ENCODE measurements around the gene LPP. TPM values are rescaled to one million over a fixed set of nuclear protein-coding genes. Genes with fewer than 3 reads are reported as not detected.

LPP gene
- total and polyA plus RNA-seq, 2 of the 4 experiments (the other 2 are of a cell fraction), result 16.0 to 130 TPM

GRCh38 chr3:188680189-188680588 is 526.2 kb downstream of the LPP start:
- Histone ChIP-seq H4K20me1 (ENCODE audit: insufficient read depth, low read length) (peaks cover 22% of the 10 kb centered on the region; the same call in 1 of the 2 replicates), H3K18ac (ENCODE audit: low read depth, low read length) (no peak overlapping the region; the same call in 1 of the 2 replicates), H3K56ac (ENCODE audit: extremely low read depth, insufficient read depth, low read length) (no peak overlapping the region), H3K4me1 (ENCODE audit: control insufficient read depth, insufficient read depth, low read length) (peaks cover 16% of the 10 kb centered on the region), H2BK15ac (ENCODE audit: low read depth, low read length) (no peak overlapping the region), H2BK120ac (ENCODE audit: low read depth, low read length) (no peak overlapping the region), H3K27ac (ENCODE audit: insufficient read depth, low read length) (no peak overlapping the region), H2AK5ac (ENCODE audit: low read depth, low read length) (no peak overlapping the region), H3K36me3 (ENCODE audit: control insufficient read depth, insufficient read depth, low read length) (no peaks in the 10 kb centered on the region), H4K5ac (ENCODE audit: low read depth, low read length) (no peak overlapping the region), H2AK9ac (replicated peaks; ENCODE audit: low read depth, low read length, poor library complexity) (no peak overlapping the region), H3K14ac (replicated peaks; ENCODE audit: low read depth, low read length) (no peak overlapping the region), H4K91ac (ENCODE audit: insufficient read depth, low read depth, low read length) (no peak overlapping the region), H3K79me1 (ENCODE audit: low read depth in 1 of 2, low read length in 2 of 2) (peaks cover 37 to 77% of the 10 kb centered on the region in 2 experiments), H3K23ac (ENCODE audit: low read depth, low read length) (no peak overlapping the region; the same call in 1 of the 2 replicates), H3K9ac (ENCODE audit: low read depth, low read length) (no peak overlapping the region), H3K4me2 (ENCODE audit: low read depth, low read length) (peak overlapping the region; percentile 10; the same call in 1 of the 2 replicates), H4K8ac (ENCODE audit: low read depth in 2 of 2, low read length in 2 of 2) (no peak overlapping the region), H2AFZ (replicated peaks; ENCODE audit: low read length, poor library complexity) (no peak overlapping the region), H3K27me3 (ENCODE audit: control insufficient read depth, insufficient read depth, low read length) (no peaks in the 10 kb centered on the region), H2BK5ac (ENCODE audit: low read depth, low read length, poor library complexity, severe bottlenecking) (peak overlapping the region; percentile 38), H3K4me3 (ENCODE audit: insufficient read depth, low read depth, low read length) (no peak overlapping the region), H3K9me1 (ENCODE audit: insufficient read depth, low read length) (peaks cover 8% of the 10 kb centered on the region), H3K4ac (ENCODE audit: low read depth, low read length) (no peak overlapping the region), H3K9me3 (ENCODE audit: control insufficient read depth, insufficient read depth, low read length) (no peaks in the 10 kb centered on the region), H2BK20ac (ENCODE audit: low read depth, low read length) (no peak overlapping the region)
- ChIA-PET CTCF (interaction anchor here (0.6 kb wide), 1 partner anchor 474 kb away, joined by 4 read pairs; no protein-coding TSS in a partner anchor), POLR2A (ENCODE audit: unreplicated experiment) (interaction anchor here (0.6 kb wide), 1 partner anchor 155 kb away, joined by 5 read pairs; no protein-coding TSS in a partner anchor)
- no TSS peak for BruUV-seq (replicated peaks)
- dilution Hi-C loops (cut with HindIII; ENCODE audit: low sequenced_read_pairs, unreplicated experiment) (no loop called here), in situ Hi-C loops (cut with MboI; ENCODE audit: low sequenced_read_pairs) (loop anchor here (25.0 kb wide), 1 partner anchor 943 kb away; the partner anchor contains the start of gene BCL6), intact Hi-C loops (cut with micrococcal nuclease) (loop anchor here (10.0 kb wide), 2 partner anchors 275 to 465 kb away; no protein-coding TSS in a partner anchor)
- TF ChIP-seq MAFK (IDR thresholded peaks at IDR 0.05; ENCODE audit: low read depth, low read length) (no peak), CTCF (conservative IDR thresholded peaks at IDR 0.05; ENCODE audit: low read depth, low read length) (no peak), USF2 (IDR thresholded peaks at IDR 0.05; ENCODE audit: low read depth, low read length) (no peak), RAD21 (IDR thresholded peaks at IDR 0.05; ENCODE audit: low read length) (no peak), BHLHE40 (IDR thresholded peaks at IDR 0.05; ENCODE audit: low read depth, low read length) (no peak), CHD1 (IDR thresholded peaks at IDR 0.05; ENCODE audit: low read depth, low read length) (no peak), ELK1 (IDR thresholded peaks at IDR 0.05; ENCODE audit: borderline replicate concordance, low read depth, low read length) (no peak), FOS (IDR thresholded peaks at IDR 0.05; ENCODE audit: low read depth, low read length) (no peak), POLR2A (IDR thresholded peaks at IDR 0.05; ENCODE audit: low read depth, low read length) (no peak), RCOR1 (IDR thresholded peaks at IDR 0.05; ENCODE audit: insufficient replicate concordance, low read length) (no peak), SMC3 (IDR thresholded peaks at IDR 0.05; ENCODE audit: low read depth, low read length) (no peak), MAZ (IDR thresholded peaks at IDR 0.05; ENCODE audit: borderline replicate concordance, low read depth, low read length) (no peak), NFE2L2 (IDR thresholded peaks at IDR 0.05; ENCODE audit: low read depth, low read length) (no peak), RFX5 (IDR thresholded peaks at IDR 0.05; ENCODE audit: low read depth, low read length) (no peak), CEBPB (IDR thresholded peaks at IDR 0.05; ENCODE audit: low read depth, low read length) (no peak), MXI1 (IDR thresholded peaks at IDR 0.05; ENCODE audit: borderline replicate concordance, low read depth, low read length) (no peak)
- peak; percentile 24 for DNase-seq
- ATAC-seq (ENCODE audit: low read depth), result peak; percentile 30
- no CpG with 5 or more reads among the region's 1 CpG for WGBS, 2 experiments (ENCODE audit: extremely low coverage in 2 of 2, insufficient read length in 1 of 2)
